Tibial artery (tissue), 4 donors: ENCODE measurements around the gene FOXJ3.

ENCODE experiments used
- DNase-seq, 2 donors: peaks; one replicate each; pipeline ENCODE4 v3.0.0-alpha.2; 2019
- H3K27ac ChIP-seq, 2 donors: fragments of 200-600 bp; sonication (generic) in 1 of 2; 1 replicate in 1 of 2; 2 replicates in 1 of 2; pipeline ENCODE4 v1.5.1; 2018 to 2019; ENCODE audit warnings: mild to moderate bottlenecking in 1 of 2
- H3K27me3 ChIP-seq, 2 donors: fragments of 200-600 bp; sonication (generic) in 1 of 2; one replicate each; pipeline versions ENCODE4 v1.5.1 to v1.6.0; 2016 to 2019
- H3K36me3 ChIP-seq, 3 donors: fragments of 200-600 bp; sonication (generic) in 2 of 3; one replicate each; pipeline ENCODE4 v1.5.1; 2016 to 2019; ENCODE audit warnings: mild to moderate bottlenecking in 2 of 3
- H3K4me1 ChIP-seq, 4 donors: fragments of 200-600 bp; sonication (generic) in 2 of 4; 1 replicate in 3 of 4; 2 replicates in 1 of 4; pipeline ENCODE4 v1.5.1; 2016 to 2019
- H3K4me3 ChIP-seq, 2 donors: fragments of 200-600 bp; sonication (generic) in 1 of 2; 1 replicate in 1 of 2; 2 replicates in 1 of 2; pipeline ENCODE4 v1.5.1; 2018 to 2019; ENCODE audit warnings: mild to moderate bottlenecking in 2 of 2
- H3K9me3 ChIP-seq, 3 donors: fragments of 200-600 bp; sonication (generic) in 1 of 3; one replicate each; pipeline ENCODE4 v1.5.1; 2016 to 2019
- intact Hi-C: fragments of 100-400 bp; cut with DNase I; formaldehyde crosslinking; loops from one replicate; pipeline ENCODE4 v1.15.0; 2023; ENCODE audit warnings: low total_unique reads
- TF ChIP-seq, protein P1 (sequence below), 2 experiments: fragments of 200-600 bp in 1 of 2; fragments of 450-650 bp in 1 of 2; IDR thresholded peaks; one replicate each; pipeline ENCODE4 v1.5.1; 2017 to 2019; ENCODE audit warnings: antibody characterized with exemption in 2 of 2, mild to moderate bottlenecking in 1 of 2, moderate library complexity in 1 of 2

FOXJ3 gene

GRCh38 chr1:42279055-42279454 is 56.0 kb downstream of the FOXJ3 start:
- TF ChIP-seq, protein P1, sequence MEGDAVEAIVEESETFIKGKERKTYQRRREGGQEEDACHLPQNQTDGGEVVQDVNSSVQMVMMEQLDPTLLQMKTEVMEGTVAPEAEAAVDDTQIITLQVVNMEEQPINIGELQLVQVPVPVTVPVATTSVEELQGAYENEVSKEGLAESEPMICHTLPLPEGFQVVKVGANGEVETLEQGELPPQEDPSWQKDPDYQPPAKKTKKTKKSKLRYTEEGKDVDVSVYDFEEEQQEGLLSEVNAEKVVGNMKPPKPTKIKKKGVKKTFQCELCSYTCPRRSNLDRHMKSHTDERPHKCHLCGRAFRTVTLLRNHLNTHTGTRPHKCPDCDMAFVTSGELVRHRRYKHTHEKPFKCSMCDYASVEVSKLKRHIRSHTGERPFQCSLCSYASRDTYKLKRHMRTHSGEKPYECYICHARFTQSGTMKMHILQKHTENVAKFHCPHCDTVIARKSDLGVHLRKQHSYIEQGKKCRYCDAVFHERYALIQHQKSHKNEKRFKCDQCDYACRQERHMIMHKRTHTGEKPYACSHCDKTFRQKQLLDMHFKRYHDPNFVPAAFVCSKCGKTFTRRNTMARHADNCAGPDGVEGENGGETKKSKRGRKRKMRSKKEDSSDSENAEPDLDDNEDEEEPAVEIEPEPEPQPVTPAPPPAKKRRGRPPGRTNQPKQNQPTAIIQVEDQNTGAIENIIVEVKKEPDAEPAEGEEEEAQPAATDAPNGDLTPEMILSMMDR (IDR thresholded peaks at IDR 0.05): no peak
- H3K4me3 ChIP-seq: no peak overlapping the region
- DNase-seq: no peak
- H3K27ac ChIP-seq: no peak overlapping the region
- intact Hi-C loops: no loop called here
- peaks cover 0 to 5% (median 0%) of the 10 kb centered on the region in 3 donors for H3K36me3 ChIP-seq
- no peaks in the 10 kb centered on the region for H3K27me3 ChIP-seq
- peaks cover 0 to 42% (median 17%) of the 10 kb centered on the region in 4 donors for H3K4me1 ChIP-seq
- H3K9me3 ChIP-seq: no peaks in the 10 kb centered on the region

- H3K27ac ChIP-seq: no peak overlapping the region
- peaks cover 0 to 5% (median 0%) of the 10 kb centered on the region in 3 donors for H3K36me3 ChIP-seq
- no peak for DNase-seq
- H3K9me3 ChIP-seq: no peaks in the 10 kb centered on the region
- TF ChIP-seq, protein P1 (IDR thresholded peaks at IDR 0.05): no peak
- no peak overlapping the region for H3K4me3 ChIP-seq
- H3K27me3 ChIP-seq: no peaks in the 10 kb centered on the region
- peaks cover 0 to 8% (median under 1%) of the 10 kb centered on the region in 4 donors for H3K4me1 ChIP-seq
- intact Hi-C loops: no loop called here
Measured at GRCh38 chr1:42272920-42273319, 62.1 kb downstream of the FOXJ3 start.

DNA sequence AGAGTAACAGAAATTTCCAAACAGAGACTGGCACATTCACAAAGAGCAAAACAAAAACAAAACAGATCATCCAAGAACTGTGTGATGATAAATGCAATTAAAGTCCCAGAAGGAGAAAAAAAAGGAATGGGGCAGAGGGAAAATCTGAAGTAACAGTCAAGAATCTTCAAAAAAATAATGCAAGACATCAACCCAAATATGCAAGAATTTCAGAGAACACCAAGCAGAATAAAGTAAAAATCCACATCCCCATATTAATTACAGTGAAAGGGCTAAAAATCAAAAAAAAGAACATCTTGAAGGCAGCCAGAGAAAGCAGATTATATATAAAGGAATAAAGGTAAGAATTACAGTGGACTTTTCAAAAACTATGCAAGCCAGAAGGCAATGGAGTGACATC is 67.1 kb downstream of the FOXJ3 start:
- Histone ChIP-seq H3K4me3 (no peak overlapping the region), H3K4me1 (peaks cover 0 to 18% (median 0%) of the 10 kb centered on the region in 4 donors), H3K27ac (no peak overlapping the region), H3K9me3 (no peaks in the 10 kb centered on the region), H3K36me3 (no peaks in the 10 kb centered on the region), H3K27me3 (no peaks in the 10 kb centered on the region)
- TF ChIP-seq, protein P1 (IDR thresholded peaks at IDR 0.05): no peak
- no peak for DNase-seq
- intact Hi-C loops: no loop called here

GRCh38 chr1:42266253-42267135 is 68.5 kb downstream of the FOXJ3 start:
- intact Hi-C loops: no loop called here
- TF ChIP-seq, protein P1 (IDR thresholded peaks at IDR 0.05): no peak
- Histone ChIP-seq H3K9me3 (no peaks in the 10 kb centered on the region), H3K36me3 (no peaks in the 10 kb centered on the region), H3K27me3 (no peaks in the 10 kb centered on the region), H3K27ac (no peak overlapping the region), H3K4me1 (peaks cover 0 to 15% (median 0%) of the 10 kb centered on the region in 4 donors), H3K4me3 (no peak overlapping the region)
- DNase-seq: no peak

DNA sequence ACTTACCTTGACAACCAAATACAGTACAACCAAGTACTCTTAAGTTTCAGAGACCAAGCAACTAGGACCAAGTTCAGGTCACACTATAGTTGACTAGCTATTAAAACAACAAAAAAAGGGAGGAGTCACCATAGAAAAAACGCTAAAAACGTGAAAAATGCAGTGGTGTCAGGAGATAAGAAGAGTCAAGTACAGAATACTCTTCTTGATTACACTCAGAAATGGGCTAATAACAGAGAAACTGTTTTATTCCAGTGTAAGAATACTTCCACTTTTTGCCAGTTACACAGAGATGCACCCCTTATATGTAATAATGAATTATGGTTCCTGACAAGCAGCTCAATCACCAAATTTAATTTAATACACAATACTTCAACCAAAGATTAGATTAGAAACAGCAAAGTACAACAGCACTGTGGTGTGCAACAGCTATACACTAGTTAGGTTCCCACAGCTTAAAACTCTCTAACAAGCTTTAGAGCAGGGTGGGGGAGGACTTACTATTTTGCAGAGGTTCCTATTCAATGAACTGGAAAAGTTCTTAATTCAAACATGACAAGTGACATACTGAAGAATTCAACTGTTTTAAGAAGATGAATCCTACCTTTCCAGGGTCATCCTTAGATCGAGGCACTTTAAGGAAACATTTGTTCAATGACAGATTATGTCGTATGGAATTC is 70.4 kb downstream of the FOXJ3 start:
- no peak overlapping the region for H3K27ac ChIP-seq
- intact Hi-C loops: no loop called here
- H3K36me3 ChIP-seq: no peaks in the 10 kb centered on the region
- no peaks in the 10 kb centered on the region for H3K27me3 ChIP-seq
- peaks cover 0 to 23% (median 5%) of the 10 kb centered on the region in 4 donors for H3K4me1 ChIP-seq
- no peak for DNase-seq
- H3K4me3 ChIP-seq: no peak overlapping the region
- TF ChIP-seq, protein P1 (IDR thresholded peaks at IDR 0.05): no peak
- no peaks in the 10 kb centered on the region for H3K9me3 ChIP-seq
